A549 (cell line): ENCODE data around the gene NOP9. TPM values are rescaled to one million over a fixed set of nuclear protein-coding genes. Genes with fewer than 3 reads are reported as not detected.

Experiments
- ATAC-seq, 2 experiments: fragments of 200-7000 bp in 1 of 2; fragments of >200 bp in 1 of 2; cut with Nextera tagmentation in 1 of 2; cut with Tn5 transposase in 1 of 2; 3 replicates each; pipeline versions ENCODE4 v1.8.0 to v1.9.1; 2018 to 2020; ENCODE audit warnings: mild to moderate bottlenecking in 1 of 2, moderate library complexity in 1 of 2
- CTCF ChIA-PET: fragments of 300-600 bp; sonication (Branson Sonifier 250); formaldehyde crosslinking; extraction: SDS; loops from one replicate; lab custom pipeline; 2021; ENCODE audit warnings: antibody characterized with exemption, inconsistent platforms; lab: Yijun Ruan, JAX
- POLR2A ChIA-PET: fragments of 350-600 bp; formaldehyde crosslinking; extraction: SDS; loops from one replicate; lab custom pipeline; 2021; ENCODE audit warnings: antibody characterized with exemption, inconsistent platforms; lab: Yijun Ruan, JAX
- DNase-seq, 2 experiments: peaks; one replicate each; pipeline versions ENCODE4 v3.0.0 to v3.0.0-alpha.2; 2011 to 2016; ENCODE audit warnings: low read depth in 1 of 2, low spot score in 1 of 2
- FAIRE-seq: peaks from 2 replicates; lab custom pipeline; 2011; peaks lifted over from hg19 to GRCh38; lab: Jason Lieb, UNC
- H3K27ac ChIP-seq, 2 experiments: fragments of >200 bp; sonication (Bioruptor Twin); formaldehyde crosslinking; 3 replicates each; pipeline ENCODE4 v1.5.1; 2016 to 2017
- H3K4me1 ChIP-seq: fragments of >200 bp; sonication (Bioruptor Twin); formaldehyde crosslinking; 3 replicates; pipeline ENCODE4 v1.6.1; 2016
- H3K4me2 ChIP-seq: fragments of >200 bp; sonication (Bioruptor Twin); formaldehyde crosslinking; 3 replicates; pipeline ENCODE4 v1.6.1; 2016
- H3K4me3 ChIP-seq: fragments of >200 bp; sonication (Bioruptor Twin); formaldehyde crosslinking; 3 replicates; pipeline ENCODE4 v1.5.1; 2016
- H3K9me3 ChIP-seq: fragments of >200 bp; sonication (Bioruptor Twin); formaldehyde crosslinking; 3 replicates; pipeline ENCODE4 v1.6.1; 2016
- BCL3 ChIP-seq: fragments of >200 bp; sonication (Bioruptor Twin); formaldehyde crosslinking; IDR thresholded peaks from 3 replicates; pipeline ENCODE4 v1.6.1; 2016
- CBX2 ChIP-seq: fragments of 200-600 bp; sonication (generic); IDR thresholded peaks from 2 replicates; pipeline ENCODE4 v1.6.1; 2016; ENCODE audit warnings: low read depth, mild to moderate bottlenecking, borderline replicate concordance
- CBX8 ChIP-seq: fragments of 200-600 bp; sonication (generic); IDR thresholded peaks from 2 replicates; pipeline ENCODE4 v1.6.1; 2016
- CEBPB ChIP-seq, 2 experiments: fragments of >200 bp in 1 of 2; sonication (Bioruptor Twin) in 1 of 2; formaldehyde crosslinking in 1 of 2; IDR thresholded peaks; 2 replicates each; pipeline ENCODE4 v1.6.1; 2012 to 2016
- CHD2 ChIP-seq: fragments of 150-350 bp; IDR thresholded peaks from 2 replicates; pipeline ENCODE4 v1.6.1; 2014; ENCODE audit warnings: low read length; ENCODE audit not compliant: partially characterized antibody
- ELK1 ChIP-seq: fragments of 150-350 bp; IDR thresholded peaks from 2 replicates; pipeline ENCODE4 v1.6.1; 2014; ENCODE audit warnings: low read depth, mild to moderate bottlenecking, low read length
- ESRRA ChIP-seq: fragments of 150-350 bp; IDR thresholded peaks from 2 replicates; pipeline ENCODE4 v1.6.1; 2014; ENCODE audit warnings: mild to moderate bottlenecking, low read length, borderline replicate concordance
- FOSB ChIP-seq: fragments of 250-450 bp; sonication (Bioruptor Pico); IDR thresholded peaks from 2 replicates; pipeline ENCODE4 v1.5.0; 2020; ENCODE audit warnings: mild to moderate bottlenecking, moderate library complexity
- HDAC2 ChIP-seq: fragments of 200-600 bp; sonication (generic); IDR thresholded peaks from 2 replicates; pipeline ENCODE4 v1.6.1; 2016
- HOXB13 ChIP-seq: fragments of 250-450 bp; sonication (Bioruptor Pico); IDR thresholded peaks from 2 replicates; pipeline ENCODE4 v1.5.0; 2020; ENCODE audit warnings: low read depth, mild to moderate bottlenecking, moderate library complexity
- HOXB5 ChIP-seq: fragments of 250-450 bp; sonication (Bioruptor Pico); IDR thresholded peaks from 2 replicates; pipeline ENCODE4 v1.5.0; 2020; ENCODE audit warnings: mild to moderate bottlenecking, moderate library complexity
- KDM5A ChIP-seq: fragments of 200-600 bp; sonication (generic); IDR thresholded peaks from 2 replicates; pipeline ENCODE4 v1.6.1; 2016; ENCODE audit warnings: antibody characterized with exemption, mild to moderate bottlenecking
- MAZ ChIP-seq: fragments of 150-350 bp; IDR thresholded peaks from 2 replicates; pipeline ENCODE4 v1.6.1; 2014; ENCODE audit warnings: antibody characterized with exemption, low read depth, low read length, borderline replicate concordance
- MYC ChIP-seq: IDR thresholded peaks from 2 replicates; pipeline ENCODE4 v1.6.1; 2012; ENCODE audit warnings: mild to moderate bottlenecking, inconsistent platforms, low read length, improper control_type of control experiment, borderline replicate concordance
- PBX3 ChIP-seq: IDR thresholded peaks from 2 replicates; pipeline ENCODE4 v1.6.1; 2012
- PHF8 ChIP-seq: fragments of 200-600 bp; sonication (generic); IDR thresholded peaks from 2 replicates; pipeline ENCODE4 v1.6.1; 2016; ENCODE audit warnings: low read depth, mild to moderate bottlenecking, antibody characterized with exemption, moderate library complexity, borderline replicate concordance
- POLR2AphosphoS2 ChIP-seq: conservative IDR thresholded peaks from 2 replicates; pipeline ENCODE4 v1.6.1; 2012; ENCODE audit warnings: low read length, improper control_type of control experiment, inconsistent platforms
- RFX5 ChIP-seq: fragments of 450-650 bp; IDR thresholded peaks from 2 replicates; pipeline ENCODE4 v1.7.1; 2014; ENCODE audit warnings: antibody characterized with exemption, mild to moderate bottlenecking, moderate library complexity
- SMC3 ChIP-seq: fragments of >200 bp; sonication (Bioruptor Twin); formaldehyde crosslinking; IDR thresholded peaks from 3 replicates; pipeline ENCODE4 v1.6.1; 2018; ENCODE audit warnings: inconsistent platforms
- TP53 ChIP-seq: fragments of 250-450 bp; sonication (Bioruptor Pico); IDR thresholded peaks from 2 replicates; pipeline ENCODE4 v1.5.0; 2021; ENCODE audit warnings: mild to moderate bottlenecking, moderate library complexity
- WGBS: methylation state at CpG from one replicate; pipeline ENCODE4 v1.1.6; 2017; ENCODE audit errors: missing lambda C conversion rate; 5-methylcytosine and 5-hydroxymethylcytosine counted together
- polyA plus RNA-seq, 4 experiments: library from polyadenylated mRNA; depleted of rRNA in 3 of 4; stranded (reverse); fragments of >200 nt; fragmentation: RNase III in 1 of 4; extraction: RNeasy Plus Mini Kit Qiagen cat#74134 plus additional on column Dnase treatment in 1 of 4; gene quantifications; 2 replicates in 3 of 4; 3 replicates in 1 of 4; pipeline ENCODE4 v1.2.3, GENCODE V29; 2011 to 2017
- TF ChIP-seq, protein P1 (sequence below): fragments of 250-450 bp; sonication (Bioruptor Pico); IDR thresholded peaks from 2 replicates; pipeline ENCODE4 v1.5.0; 2021; ENCODE audit warnings: mild to moderate bottlenecking, moderate library complexity, borderline replicate concordance

NOP9 gene
- polyA plus RNA-seq, 2 of the 4 experiments (the other 2 are of a cell fraction), result 16.5 to 24.5 TPM

GRCh38 chr14:24309538-24310264 lies 10.1 kb downstream of the NOP9 start, which contains the start of gene LTB4R2 (continued):
- TF ChIP-seq MAZ, result no peak
- no peak for TF ChIP-seq CBX8
- no peak for TF ChIP-seq ESRRA
- TF ChIP-seq PHF8, result no peak

DNA sequence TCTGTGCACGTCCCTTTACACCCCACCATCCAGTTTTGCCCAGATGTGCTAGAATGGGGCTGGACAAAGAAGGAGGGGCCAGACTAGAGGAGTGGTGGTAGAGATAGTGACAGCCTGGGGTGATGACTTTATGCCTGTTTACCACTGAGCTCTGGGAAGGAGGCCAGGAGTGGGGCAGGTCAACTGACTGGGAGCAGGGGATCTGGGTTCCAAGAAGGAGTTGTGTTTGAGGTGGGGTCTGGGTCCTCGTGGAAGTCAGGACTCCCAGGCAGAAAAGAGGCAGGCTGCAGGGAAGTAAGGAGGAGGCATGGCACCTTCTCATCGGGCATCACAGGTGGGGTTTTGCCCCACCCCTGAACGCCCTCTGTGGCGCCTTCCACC lies 10.6 kb downstream of the NOP9 start:
- no peaks in the 10 kb centered on the region for H3K9me3 ChIP-seq
- no peak for TF ChIP-seq MYC
- TF ChIP-seq, all 56 proteins: peak for 0
- ChIA-PET POLR2A (no interaction called here), CTCF (interaction anchor here (6.5 to 46.6 kb wide), 6 partner anchors 10 to 120 kb away, joined by 76 to 1142 read pairs (median 302); partner anchors contain the start of genes ADCY4, CBLN3, DHRS1 and KHNYN)
- peaks cover 16% of the 10 kb centered on the region for H3K4me1 ChIP-seq
- WGBS, result 78% methylated on average over 5 of the region's 5 CpGs
- DNase-seq (no peak), FAIRE-seq (no peak), ATAC-seq (no peak)
- no peak overlapping the region for H3K27ac ChIP-seq
- H3K4me3 ChIP-seq, result no peak overlapping the region
- H3K4me2 ChIP-seq, result no peak overlapping the region

- POLR2A ChIA-PET, result no interaction called here
- TF ChIP-seq SMC3 (no peak), CEBPB (IDR thresholded peaks at IDR 0.05) (no peak), RFX5 (no peak), HOXB13 (CRISPR knock-in tag) (no peak), PHF8 (no peak), PBX3 (no peak), KDM5A (no peak), TP53 (no peak), ELK1 (no peak), BCL3 (no peak), ESRRA (no peak), CHD2 (no peak), CBX2 (no peak), CBX8 (no peak), HOXB5 (CRISPR knock-in tag) (no peak), FOSB (CRISPR knock-in tag) (no peak), POLR2AphosphoS2 (no peak), HDAC2 (no peak), MAZ (no peak)
- TF ChIP-seq, protein P1, sequence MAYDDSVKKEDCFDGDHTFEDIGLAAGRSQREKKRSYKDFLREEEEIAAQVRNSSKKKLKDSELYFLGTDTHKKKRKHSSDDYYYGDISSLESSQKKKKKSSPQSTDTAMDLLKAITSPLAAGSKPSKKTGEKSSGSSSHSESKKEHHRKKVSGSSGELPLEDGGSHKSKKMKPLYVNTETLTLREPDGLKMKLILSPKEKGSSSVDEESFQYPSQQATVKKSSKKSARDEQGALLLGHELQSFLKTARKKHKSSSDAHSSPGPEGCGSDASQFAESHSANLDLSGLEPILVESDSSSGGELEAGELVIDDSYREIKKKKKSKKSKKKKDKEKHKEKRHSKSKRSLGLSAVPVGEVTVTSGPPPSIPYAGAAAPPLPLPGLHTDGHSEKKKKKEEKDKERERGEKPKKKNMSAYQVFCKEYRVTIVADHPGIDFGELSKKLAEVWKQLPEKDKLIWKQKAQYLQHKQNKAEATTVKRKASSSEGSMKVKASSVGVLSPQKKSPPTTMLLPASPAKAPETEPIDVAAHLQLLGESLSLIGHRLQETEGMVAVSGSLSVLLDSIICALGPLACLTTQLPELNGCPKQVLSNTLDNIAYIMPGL (CRISPR knock-in tag), result no peak
- TF ChIP-seq, all 56 proteins: peak for 0
- whole genome bisulfite sequencing, result 97% methylated on average over 50 of the region's 99 CpGs
- H3K4me3 ChIP-seq, result no peak within 1 kb of the TSS
- no peak for DNase-seq
- H3K9me3 ChIP-seq, result no peaks in the 10 kb centered on the region
- H3K27ac ChIP-seq, result no peak within 1 kb of the TSS
- peaks cover 16% of the 10 kb centered on the region for H3K4me1 ChIP-seq
- H3K4me2 ChIP-seq, result no peak within 1 kb of the TSS
- ATAC-seq, result no peak
- CTCF ChIA-PET, result interaction anchor here (2.6 to 46.6 kb wide), 7 partner anchors 8 to 119 kb away, joined by 6 to 1142 read pairs (median 135); partner anchors contain the start of genes ADCY4, CBLN3, DHRS1 and KHNYN
- FAIRE-seq, result no peak
Measured at GRCh38 chr14:24310646-24311604, 11.3 kb downstream of the NOP9 start, which contains the start of gene LTB4R. Gene LTB4R (plus strand): TSS chr14:24311502. CDS start chr14:24315652, 4,150 bp downstream.
